HL-60 (cell line): Measurements from ENCODE around the gene OR4F6.

Source experiments
- DNase-seq, 2 experiments: peaks; one replicate each; pipeline ENCODE4 v3.0.0-alpha.2; 2010 to 2020; ENCODE audit warnings: low read depth in 1 of 2, low spot score in 1 of 2
- H3K27ac ChIP-seq: fragments of 250-450 bp; sonication (Bioruptor Pico); replicated peaks from 2 replicates; pipeline ENCODE4 v1.5.1; 2020; ENCODE audit warnings: mild to moderate bottlenecking, moderate library complexity
- H3K27me3 ChIP-seq: fragments of 250-450 bp; sonication (Bioruptor Pico); 2 replicates; pipeline ENCODE4 v1.5.1; 2021; ENCODE audit warnings: mild to moderate bottlenecking, moderate library complexity; ENCODE audit not compliant: insufficient read depth, poor library complexity, severe bottlenecking
- H3K4me3 ChIP-seq: replicated peaks from 2 replicates; pipeline ENCODE4 v1.5.1; 2011; ENCODE audit warnings: mild to moderate bottlenecking, control low read depth, low read length; ENCODE audit not compliant: insufficient read depth
- CTCF ChIP-seq: IDR thresholded peaks from one replicate; pipeline ENCODE4 v1.5.1; 2011; ENCODE audit warnings: low read length, control low read depth, inconsistent platforms; ENCODE audit not compliant: insufficient read depth
- GABPA ChIP-seq: IDR thresholded peaks from 2 replicates; pipeline ENCODE4 v1.6.1; 2012; ENCODE audit warnings: low read depth
- POLR2AphosphoS5 ChIP-seq: IDR thresholded peaks from 2 replicates; pipeline ENCODE4 v1.6.1; 2012; ENCODE audit warnings: low read depth
- REST ChIP-seq: IDR thresholded peaks from 2 replicates; pipeline ENCODE4 v1.6.1; 2012; ENCODE audit warnings: low read depth; ENCODE audit not compliant: insufficient replicate concordance
- SPI1 ChIP-seq: IDR thresholded peaks from 2 replicates; pipeline ENCODE4 v1.6.1; 2012; ENCODE audit warnings: low read depth, mild to moderate bottlenecking, borderline replicate concordance

Gene OR4F6

GRCh38 chr15:101804375-101804774, 1.1 kb downstream of the OR4F6 start:
- Histone ChIP-seq H3K4me3 (no peak overlapping the region), H3K27me3 (peaks cover 9% of the 10 kb centered on the region), H3K27ac (no peak overlapping the region)
- TF ChIP-seq GABPA (no peak), SPI1 (no peak), POLR2AphosphoS5 (no peak), REST (no peak), CTCF (no peak)
- no peak for DNase-seq

GRCh38 chr15:101804941-101805340, 1.6 kb downstream of the OR4F6 start:
- H3K27ac ChIP-seq: no peak overlapping the region
- peaks cover 9% of the 10 kb centered on the region for H3K27me3 ChIP-seq
- DNase-seq: no peak
- H3K4me3 ChIP-seq: no peak overlapping the region
- TF ChIP-seq CTCF (no peak), SPI1 (no peak), REST (no peak), POLR2AphosphoS5 (no peak), GABPA (no peak)

- DNase-seq: no peak
- TF ChIP-seq CTCF (no peak), SPI1 (0 out of 2 replicates have a peak, but pooled peaks have one; percentile 37), POLR2AphosphoS5 (no peak)
- no peak overlapping the region for H3K27ac ChIP-seq
- peaks cover 9% of the 10 kb centered on the region for H3K27me3 ChIP-seq
- H3K4me3 ChIP-seq: no peak overlapping the region
Observed at GRCh38 chr15:101805605-101806345, 2.5 kb downstream of the OR4F6 start.
